ENCODE data around the gene DEDD.

GRCh38 chr1:161071886-161072371 lies 60.5 kb downstream of the DEDD start:
- TF ChIP-seq CTCF (IDR thresholded peaks at IDR 0.05) = peak; percentile 53 to 72 (median 64)
- TF ChIP-seq POLR2A (IDR thresholded peaks at IDR 0.05) = no peak
